Measurements from ENCODE around the gene TBRG4.

Gene TBRG4

DNA sequence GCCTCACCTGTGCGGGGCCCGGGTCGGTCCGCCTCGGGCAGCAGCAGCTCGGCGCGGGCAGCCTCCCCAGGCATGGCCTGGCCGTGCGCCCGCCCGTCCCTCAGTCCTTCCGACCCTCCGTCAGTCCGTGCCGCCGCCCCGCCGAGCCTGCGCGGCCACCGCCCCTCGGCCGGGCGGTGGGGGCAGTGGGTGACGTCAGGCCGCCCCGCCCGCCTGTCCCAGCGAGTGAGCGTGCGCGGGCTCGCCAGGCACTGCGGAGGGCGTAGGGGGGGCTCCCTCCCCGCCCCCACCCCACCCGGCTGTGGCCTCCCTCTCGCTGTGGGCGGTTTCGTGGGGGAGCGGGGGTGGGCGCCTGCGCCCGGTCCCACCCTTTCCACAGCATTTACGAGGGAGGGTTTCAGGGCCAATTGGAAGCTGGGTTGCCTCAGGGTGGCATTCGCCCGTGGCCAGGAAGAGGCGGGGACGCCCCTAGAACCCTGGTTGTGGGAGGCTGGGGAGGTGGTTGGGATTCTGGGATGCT, 22.6 kb downstream of the TBRG4 start, which contains the start of gene NACAD:
NACAD (minus strand) TSS at position 149 of the 520 bp plus-strand sequence; CDS start at position 74, 75 bp downstream.
- no peak for DNase-seq (ENCODE audit: low read depth)

DNA sequence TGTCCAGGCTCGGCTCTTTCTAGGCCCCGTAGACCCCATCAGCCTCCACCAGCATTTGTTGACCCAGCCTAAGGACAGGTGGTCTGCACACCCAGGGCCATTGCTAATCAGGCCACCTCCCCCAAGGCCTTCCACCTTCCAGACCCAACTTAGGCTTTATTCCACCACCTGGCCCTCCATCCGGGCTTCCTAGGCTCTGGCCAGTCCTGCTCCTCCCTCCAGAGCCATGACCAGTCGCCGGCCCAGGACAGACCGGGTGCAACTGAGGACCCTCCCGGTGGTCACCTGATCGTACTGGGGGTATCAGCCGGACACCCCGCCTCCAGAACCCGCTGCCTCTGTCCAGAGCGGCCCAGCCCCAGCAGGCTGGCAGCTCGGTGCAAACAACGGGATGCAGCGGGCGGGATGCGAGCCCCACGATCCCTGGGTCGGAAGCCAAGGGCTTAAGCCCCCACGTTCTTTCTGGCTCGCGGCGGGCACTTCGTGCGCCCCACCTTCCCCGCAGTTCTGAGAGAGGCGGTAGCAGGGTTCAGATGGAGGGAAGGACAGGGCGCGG, 23.3 kb downstream of the TBRG4 start:
- no peak for DNase-seq (ENCODE audit: low read depth)

GRCh38 chr7:45087301-45088145, 24.0 kb downstream of the TBRG4 start:
- DNase-seq (ENCODE audit: low read depth), result no peak

GRCh38 chr7:45086331-45087065, 25.0 kb downstream of the TBRG4 start:
- no peak for DNase-seq (ENCODE audit: low read depth)

- DNase-seq (ENCODE audit: low read depth), result no peak
These were observed 25.8 kb downstream of the TBRG4 start for GRCh38 chr7:45085619-45086200.

DNA sequence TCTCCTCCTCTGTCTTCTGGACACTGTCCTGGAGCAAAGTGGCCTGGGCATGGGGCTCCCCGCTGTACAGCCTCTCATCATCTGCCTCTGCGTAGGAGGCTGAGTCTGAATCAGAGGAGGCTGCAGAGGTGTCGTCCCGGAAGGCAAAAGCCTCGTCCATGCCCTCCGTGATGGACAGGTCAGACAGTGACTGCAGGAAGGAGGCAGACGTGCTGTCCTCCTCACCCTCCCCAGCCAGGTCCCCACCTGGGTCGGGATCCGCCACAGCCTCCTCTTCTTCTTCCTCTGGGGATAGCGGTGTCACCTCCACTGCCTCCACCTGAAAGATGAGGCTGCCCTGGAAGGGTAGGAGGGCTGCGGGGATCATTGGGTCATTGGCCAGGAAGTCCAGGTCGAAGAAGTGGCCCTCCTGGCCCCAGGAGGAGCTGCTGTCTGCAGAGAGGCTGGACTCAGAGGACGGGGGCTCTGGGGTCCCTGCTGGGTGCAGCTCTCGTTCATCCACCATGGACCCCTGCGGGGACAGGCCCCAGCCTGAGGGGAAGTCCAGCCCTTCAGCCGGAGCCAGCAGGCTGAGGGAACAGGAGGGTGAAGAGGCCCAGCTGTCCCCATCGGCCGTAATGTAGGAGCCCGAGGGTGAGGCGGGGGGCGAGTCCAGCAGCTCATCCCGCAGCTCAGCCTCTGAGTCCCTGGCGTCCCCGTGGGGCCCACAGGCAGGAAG, 26.4 kb downstream of the TBRG4 start:
- DNase-seq (ENCODE audit: low read depth), result no peak

GRCh38 chr7:45084336-45084735, 27.2 kb downstream of the TBRG4 start:
- DNase-seq (ENCODE audit: low read depth), result no peak

- DNase-seq (ENCODE audit: low read depth), result no peak
These were observed 28.6 kb downstream of the TBRG4 start for GRCh38 chr7:45082831-45083331.

- DNase-seq (ENCODE audit: low read depth), result peak; percentile 64
These were observed 29.3 kb downstream of the TBRG4 start for GRCh38 chr7:45082031-45082830.

GRCh38 chr7:45081670-45081974, 29.9 kb downstream of the TBRG4 start:
- DNase-seq (ENCODE audit: low read depth), result no peak

GRCh38 chr7:45080958-45081669, 30.4 kb downstream of the TBRG4 start:
- DNase-seq (ENCODE audit: low read depth), result no peak

DNA sequence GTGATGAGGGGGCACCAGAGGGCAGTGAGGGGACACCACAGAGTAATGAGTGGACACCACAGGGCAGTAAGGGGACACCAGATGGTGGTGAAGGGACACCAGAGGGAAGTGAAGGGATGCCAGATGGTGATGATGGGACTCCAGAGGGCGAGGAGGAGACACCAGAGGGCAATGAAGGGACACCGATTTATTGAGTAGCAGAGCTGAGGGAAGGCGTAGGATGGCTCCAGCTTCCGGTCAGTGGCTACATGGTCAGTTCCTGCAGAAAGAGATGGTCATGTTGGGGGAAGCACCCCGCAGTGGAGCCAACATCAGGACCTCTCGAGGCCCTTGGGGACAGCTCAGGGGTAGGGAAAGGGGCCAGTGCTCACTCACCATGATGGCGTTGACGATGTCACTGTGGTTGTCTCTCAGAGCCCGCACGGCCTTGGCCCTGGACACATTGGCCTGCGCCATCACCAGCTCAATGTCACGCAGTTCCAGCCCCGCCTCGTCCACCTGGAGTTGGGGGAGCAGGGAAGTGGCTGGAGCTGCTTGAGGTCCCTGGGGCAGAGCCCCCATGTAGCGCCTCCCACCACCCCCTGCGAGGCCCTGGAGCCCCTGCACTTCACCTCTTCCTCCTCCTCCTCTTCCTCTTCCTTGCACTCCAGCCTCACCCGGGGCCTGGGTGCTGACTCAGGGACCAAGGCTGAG, 31.1 kb downstream of the TBRG4 start:
- DNase-seq (ENCODE audit: low read depth), result no peak

GRCh38 chr7:45078125-45078681, 33.3 kb downstream of the TBRG4 start:
- DNase-seq (ENCODE audit: low read depth), result no peak

- no peak for DNase-seq (ENCODE audit: low read depth)
These were observed 33.9 kb downstream of the TBRG4 start for GRCh38 chr7:45077579-45077978.

DNA sequence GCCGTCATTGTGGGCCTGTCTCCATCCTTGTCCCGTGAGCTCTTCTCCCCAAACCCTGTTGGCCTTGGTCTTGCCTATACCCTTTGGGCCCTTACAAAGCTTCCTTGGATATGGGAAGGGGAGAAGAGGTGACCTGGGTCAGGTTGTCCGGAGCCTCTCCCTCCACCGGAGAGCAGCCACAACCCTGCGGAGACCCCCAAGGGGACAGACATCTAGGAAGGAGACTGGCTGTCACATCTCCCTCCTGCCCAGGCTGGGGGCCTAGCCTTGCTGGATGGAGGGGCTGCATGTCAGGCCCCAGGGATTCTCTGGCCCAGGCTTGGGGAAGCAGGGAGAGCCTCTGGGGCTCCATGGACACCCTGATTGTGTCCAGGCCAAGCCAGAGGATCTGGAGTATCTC, 34.6 kb downstream of the TBRG4 start:
- no peak for DNase-seq (ENCODE audit: low read depth)

DNA sequence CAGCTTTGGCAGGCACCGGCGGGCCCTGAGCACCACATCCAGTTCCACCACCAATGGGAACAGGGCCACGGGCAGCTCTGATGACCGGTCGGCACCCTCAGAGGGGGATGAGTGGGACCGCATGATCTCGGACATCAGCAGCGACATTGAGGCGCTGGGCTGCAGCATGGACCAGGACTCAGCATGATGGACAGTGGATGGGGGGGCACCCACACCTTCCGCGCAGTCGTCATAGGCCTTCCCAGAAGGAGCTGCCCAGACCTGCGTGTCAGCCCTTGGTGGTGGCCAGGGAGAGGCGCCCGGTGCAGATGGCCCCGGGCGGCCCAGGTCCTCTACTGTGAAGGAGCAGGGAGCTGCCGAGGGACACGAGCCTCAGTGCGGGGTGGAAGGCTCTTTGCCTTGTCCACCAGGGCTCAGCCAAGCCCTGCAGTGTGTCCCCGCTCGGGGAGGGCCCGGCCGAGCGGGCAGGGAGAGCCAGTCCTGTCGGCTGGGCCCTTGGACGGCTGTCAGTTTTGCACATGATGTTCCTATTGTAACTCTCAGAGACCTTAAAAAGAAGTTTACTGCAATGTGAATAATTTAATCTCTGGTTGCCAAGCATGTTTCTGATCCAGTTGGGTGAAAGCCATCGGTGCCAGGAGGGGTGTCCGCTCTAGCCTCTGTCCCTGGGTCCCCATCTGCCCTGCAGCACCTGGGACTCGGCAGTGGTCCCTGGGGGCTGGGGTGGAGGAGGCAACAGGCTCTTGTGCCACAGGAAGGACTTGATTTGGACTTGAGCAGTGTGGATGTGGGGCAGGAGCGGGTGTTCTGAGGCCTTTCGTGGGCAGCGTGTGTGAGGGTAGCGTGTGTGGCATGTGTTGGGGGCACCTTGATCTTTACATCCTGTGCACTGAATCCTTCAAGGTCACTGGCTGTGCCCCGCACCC, 35.4 kb downstream of the TBRG4 start:
- no peak for DNase-seq (ENCODE audit: low read depth)

- DNase-seq (ENCODE audit: low read depth), result no peak
These were observed 36.2 kb downstream of the TBRG4 start for GRCh38 chr7:45075355-45075644.

All from amniotic epithelial cell (primary cell).